Cerebellar nuclear complex (tissue), 1 donor: ENCODE measurements around the gene FBXL12.
A peak's percentile ranks its signal among the peaks of the same experiment; 100 is the strongest.
"Not testable (repeated sequence)": the region's sequence is repeated elsewhere in the genome, so short reads cannot be mapped to it uniquely, and the experiment has no call there.

Experiments
- DNase-seq, 2 experiments: peaks; one replicate each; lab custom pipeline; 2025; lab: John Stamatoyannopoulos, UW

FBXL12 gene

GRCh38 chr19:9838324-9838723 lies 19.4 kb upstream of the FBXL12 start:
- no peak for DNase-seq

DNA sequence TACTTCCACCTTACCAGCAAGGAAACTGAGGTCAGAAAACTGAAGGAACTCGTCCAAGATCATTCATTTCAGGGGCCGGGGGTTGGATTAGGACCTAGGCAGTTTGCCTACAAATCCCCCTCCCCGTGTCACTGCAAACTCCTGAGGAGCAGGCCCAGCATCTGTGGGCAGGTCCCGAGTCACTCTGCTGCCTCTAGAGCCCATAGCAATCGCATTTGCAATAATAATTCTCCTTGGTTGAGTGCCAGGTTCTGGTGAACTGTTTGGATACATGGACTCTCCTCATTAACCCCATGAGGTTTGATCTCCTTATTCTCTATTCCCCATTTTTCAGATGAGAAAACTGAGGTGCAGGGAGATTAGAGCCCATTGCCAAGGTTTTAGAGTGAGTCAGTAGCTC lies 17.1 kb upstream of the FBXL12 start:
- DNase-seq = no peak

DNA sequence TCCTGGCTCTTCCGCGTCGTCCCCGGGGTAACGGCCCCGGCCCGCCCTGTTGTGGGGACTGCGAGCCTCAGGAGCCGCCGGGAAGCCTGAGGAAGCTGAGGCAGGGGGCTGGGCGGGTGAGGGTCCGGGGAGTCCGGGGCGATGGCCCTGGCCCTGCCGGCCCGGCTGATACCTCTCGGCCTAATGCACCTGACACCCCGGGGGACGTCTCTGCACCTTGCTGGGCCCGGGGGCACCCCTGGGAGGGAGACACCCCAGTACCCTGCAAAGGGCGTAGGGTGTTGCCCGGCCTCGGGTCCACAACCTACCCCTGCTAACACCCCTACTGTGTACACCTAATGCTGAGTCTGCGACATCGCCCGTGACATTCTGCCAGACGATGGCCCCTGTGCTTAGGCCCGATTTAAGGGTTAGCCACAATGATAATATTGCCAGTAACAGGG lies 16.6 kb upstream of the FBXL12 start:
- no peak for DNase-seq

DNA sequence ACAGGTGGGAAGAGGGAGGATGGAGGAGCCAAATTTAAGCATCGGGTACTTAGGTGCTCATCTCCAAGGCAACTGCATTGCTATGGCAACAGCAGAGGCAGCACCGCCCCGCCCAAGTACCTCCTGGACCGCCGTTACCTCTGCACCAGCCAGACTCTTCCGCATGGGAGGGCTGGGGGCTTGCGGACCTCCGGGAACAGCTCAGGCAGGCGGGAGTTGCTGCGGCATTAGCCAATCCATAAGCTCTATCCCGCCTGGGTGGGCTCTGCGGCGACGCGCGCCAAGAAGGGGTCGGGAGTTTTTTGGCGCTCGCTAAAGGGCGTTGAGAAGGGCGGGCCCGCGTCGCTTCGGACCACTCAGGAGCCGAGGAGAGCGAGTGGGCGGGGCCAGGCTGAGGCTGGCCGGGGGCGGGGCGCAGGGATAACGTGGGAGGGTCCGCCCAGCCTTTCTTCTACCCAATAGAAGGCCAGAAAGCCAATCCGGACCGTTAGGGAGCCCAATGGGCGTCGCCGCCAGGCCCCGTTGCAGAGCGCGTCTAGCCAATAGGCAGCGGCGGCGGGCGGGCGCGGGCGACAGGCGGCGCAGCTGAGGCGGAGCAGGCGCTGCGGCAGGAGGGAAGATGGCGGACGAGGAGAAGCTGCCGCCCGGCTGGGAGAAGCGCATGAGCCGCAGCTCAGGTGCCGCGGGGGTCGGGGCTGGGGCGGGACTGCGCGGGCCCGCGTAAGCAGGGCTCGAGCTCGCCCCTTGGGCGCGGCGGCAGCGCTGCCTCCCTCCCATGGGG lies 16.0 kb upstream of the FBXL12 start, which contains the start of gene PIN1:
Gene PIN1 (plus strand): TSS at position 593 of the 781 bp plus-strand sequence. CDS start 27 bp downstream, at position 620.
- peak; percentile 87 to 96 for DNase-seq

- no peak for DNase-seq
Measured at GRCh38 chr19:9834307-9834725, 15.4 kb upstream of the FBXL12 start.

- DNase-seq = no peak
Measured at GRCh38 chr19:9828551-9829063, 9.7 kb upstream of the FBXL12 start.

DNA sequence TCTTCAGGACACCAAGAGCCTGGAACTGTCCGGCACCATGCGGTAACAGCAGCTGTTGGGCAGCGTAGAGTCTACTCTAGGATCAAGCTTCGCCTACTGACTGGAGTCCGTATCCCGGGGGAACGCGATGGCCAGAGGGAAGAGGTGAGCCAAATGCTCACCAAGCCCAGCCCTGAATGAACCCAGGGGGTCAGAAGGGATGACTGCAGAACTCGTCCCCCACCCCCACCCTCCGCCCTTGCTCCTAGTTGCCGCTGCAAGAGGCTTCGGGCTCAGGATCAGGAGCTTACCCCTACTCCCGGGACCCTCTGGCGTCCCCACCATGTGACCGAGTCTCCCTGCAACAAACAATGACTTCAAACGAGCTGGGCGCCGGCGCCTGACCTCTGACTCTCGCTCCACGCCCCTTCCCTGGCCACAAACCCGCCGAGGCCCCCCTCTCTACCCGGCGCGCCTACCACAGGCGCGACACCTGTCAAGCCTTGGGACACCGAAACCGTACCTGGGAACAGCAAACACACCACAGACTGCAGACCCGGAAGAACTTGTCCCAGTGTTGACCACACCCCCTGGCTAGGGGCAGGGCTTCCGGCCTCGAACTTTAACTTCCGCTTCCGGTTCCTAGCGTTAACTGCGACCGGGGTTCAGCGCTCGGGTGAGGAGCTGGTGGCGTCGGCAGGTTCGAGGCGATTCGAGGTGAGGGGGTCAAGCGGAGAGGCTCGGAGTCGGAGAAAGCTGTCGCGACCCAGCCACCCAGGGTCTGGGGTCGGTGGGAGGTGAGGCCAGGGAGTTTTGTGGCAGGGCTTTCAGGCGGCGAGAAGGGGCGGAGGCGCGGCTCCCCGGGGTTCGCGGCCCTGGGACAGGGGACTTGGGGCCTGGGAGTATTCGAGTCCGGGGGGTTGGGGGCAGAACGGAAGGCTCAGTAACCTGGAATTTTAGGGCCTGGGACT lies 8.7 kb upstream of the FBXL12 start, which contains the start of gene UBL5:
Gene UBL5 (plus strand): TSS at position 630 of the 950 bp plus-strand sequence. CDS start 420 bp downstream, outside the sequence.
- peak; percentile 62 to 73 for DNase-seq

DNA sequence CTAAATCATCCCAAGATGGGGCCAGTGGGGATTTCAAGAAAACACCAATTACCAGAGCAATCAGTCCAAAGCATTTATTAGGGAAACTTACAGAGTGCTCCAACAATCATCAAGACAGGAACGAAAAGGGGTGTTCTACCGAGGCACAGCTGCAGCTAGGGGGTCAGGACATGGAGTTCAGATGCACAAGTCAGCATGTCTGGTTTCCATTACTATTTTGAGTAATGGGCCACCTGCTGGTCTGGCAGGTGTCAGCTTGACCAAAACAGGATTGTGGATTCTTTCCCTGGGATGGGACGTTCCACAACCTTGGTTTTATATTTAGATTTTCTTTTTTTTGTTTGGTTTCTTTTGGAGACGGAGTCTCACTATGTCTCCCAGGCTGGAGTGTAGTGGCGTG lies 4.9 kb upstream of the FBXL12 start:
- DNase-seq = no peak

- DNase-seq = not testable (repeated sequence)
Measured at GRCh38 chr19:9820034-9820433, 1.2 kb upstream of the FBXL12 start.

DNA sequence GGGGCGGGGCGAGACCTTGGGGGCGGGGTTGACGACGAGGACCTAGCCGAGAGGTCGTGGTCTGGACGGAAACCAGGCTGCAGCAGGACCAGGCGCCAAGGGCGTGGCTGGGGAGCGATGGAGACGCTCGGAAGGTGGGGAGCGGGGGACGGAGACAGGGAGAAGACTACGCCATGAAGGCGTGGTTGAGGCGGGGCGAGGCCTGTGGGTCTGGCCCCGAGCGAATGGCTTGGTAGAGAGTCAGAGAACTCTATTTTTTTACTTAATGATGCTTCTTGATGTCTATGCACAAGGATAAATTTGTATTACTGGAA lies 674 bp upstream of the FBXL12 start:
- DNase-seq = no peak

DNA sequence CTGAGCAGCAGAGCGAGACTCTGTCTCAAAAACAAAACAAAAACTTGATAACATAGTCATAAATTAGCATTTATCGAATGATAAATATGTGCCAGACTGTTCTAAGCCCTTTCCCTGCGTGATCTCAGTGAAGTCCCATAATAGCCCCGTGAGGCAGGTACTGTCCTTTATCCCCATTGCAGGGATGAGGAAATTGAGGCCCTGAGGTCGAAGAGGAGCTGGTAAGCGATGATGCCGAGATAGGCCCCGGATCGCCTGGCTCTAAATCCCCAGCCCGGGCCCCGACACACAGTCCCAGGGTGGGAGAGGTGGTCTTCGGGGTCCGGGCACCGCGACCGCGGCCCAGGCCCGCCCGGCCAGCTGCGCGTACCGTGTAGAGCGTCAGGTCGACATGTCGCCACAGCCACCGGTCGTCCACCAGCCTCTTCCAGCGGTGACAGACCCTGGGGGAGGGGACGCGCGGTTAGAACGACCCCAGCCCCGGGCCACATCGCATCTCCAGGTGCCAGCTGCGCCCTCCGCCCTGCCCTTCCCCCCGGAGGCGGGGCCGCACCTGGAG lies 625 bp downstream of the FBXL12 start:
- DNase-seq = no peak

- DNase-seq = no peak
Measured at GRCh38 chr19:9811139-9811538, 7.7 kb downstream of the FBXL12 start.

- no peak for DNase-seq
Measured at GRCh38 chr19:9808855-9809824, 9.7 kb downstream of the FBXL12 start.

DNA sequence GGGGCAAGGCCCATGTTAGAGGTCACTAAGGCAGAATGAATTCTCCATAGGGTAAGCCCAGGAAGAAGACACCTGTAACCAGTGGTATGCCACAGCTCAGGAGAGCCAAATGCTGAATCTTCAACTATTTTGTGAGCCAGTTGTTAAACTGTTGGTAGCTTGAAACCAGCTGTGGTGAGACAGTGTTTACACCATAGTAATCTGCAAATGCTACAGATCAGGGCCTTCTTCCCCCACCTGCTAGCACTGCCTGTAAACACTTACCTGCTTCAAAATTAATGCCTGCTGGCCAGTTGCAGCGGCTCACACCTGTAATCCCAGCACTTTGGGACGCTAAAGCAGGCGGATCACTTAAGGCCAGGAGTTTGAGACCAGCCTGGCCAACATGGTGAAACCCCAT lies 12.1 kb downstream of the FBXL12 start:
- DNase-seq = no peak

DNA sequence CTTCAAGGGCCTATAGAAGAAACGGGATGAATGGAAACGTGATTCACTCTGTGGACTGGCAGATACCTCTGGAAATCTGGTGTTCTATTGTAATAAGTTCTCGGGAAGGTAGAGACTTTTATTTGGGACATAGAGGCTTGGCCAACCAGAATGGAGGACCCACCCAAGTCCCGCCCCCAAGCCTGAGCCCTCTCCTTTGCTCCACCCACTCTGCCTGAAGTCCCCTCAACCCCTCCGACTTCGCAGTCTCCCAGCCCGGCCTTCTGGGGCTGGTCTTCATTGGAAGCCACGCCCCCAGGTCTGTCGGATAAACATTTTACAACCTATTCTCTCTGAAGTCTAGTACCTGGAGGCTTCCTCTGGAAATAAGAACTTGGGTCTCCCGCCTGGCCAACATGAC lies 16.9 kb downstream of the FBXL12 start:
- DNase-seq = no peak

GRCh38 chr19:9799162-9799561 lies 19.7 kb downstream of the FBXL12 start:
- DNase-seq = no peak

DNA sequence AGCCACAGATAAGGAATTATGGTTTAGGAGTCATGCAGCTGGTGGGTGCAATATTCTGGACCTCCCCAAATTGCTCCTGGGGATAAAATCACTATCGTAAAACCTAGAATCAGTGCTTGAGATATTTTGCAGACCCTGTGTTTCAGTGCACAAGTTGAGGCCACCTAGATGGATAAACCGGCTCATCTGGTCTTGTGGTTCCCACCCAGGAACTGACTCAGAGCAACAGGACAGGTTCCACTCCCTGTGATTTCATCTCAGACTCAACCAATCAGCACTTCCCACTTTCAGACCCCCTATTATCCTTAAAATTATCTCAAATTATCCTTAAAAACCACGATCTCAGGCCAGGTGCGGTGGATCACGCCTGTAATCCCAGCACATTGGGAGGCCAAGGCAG lies 21.0 kb downstream of the FBXL12 start:
- DNase-seq = no peak

DNA sequence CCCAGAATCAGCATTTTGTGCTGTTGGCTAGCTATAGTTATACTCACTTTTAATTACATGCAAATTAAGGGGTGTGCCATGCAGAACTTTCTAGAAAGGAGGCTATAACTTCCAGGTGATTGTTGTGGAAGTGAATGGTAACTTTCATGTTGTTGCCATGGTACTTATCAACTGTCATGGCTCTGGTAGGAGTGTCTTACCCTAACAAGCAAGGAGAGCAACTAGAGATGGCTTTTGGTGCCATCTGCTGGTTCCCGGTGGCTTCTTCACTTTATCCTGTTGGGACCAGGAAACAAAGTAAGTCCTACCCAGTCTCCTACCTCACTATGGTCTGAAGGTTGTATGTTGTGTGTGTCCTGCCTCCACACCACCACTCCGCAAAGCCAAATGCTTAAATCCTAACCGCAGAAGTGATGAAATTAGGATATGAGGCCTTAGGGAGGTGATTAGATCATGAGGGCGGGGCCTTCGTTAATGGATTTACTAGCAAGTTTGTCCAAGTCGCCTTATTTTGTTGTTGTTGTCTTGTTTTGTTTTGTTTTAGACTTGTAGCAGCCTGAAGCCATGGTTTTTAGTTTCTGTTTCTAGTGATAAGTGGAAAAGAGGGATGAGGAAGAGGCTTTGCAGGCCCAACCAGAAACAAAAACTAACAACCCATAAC lies 22.6 kb downstream of the FBXL12 start:
- DNase-seq = peak in 1 of 2 experiments; percentile 77

- no peak for DNase-seq
Measured at GRCh38 chr19:9793071-9793591, 25.7 kb downstream of the FBXL12 start.
